SH-SY5Y (cell line): ENCODE results near the gene FBLN5.

Experiments used
- GATA2 ChIP-seq: IDR thresholded peaks from 2 replicates; pipeline ENCODE4 v1.6.1; 2011; ENCODE audit warnings: mild to moderate bottlenecking, low read depth, low read length
- GATA3 ChIP-seq: IDR thresholded peaks from 2 replicates; pipeline ENCODE4 v1.6.1; 2011; ENCODE audit warnings: low read depth, mild to moderate bottlenecking, low read length, moderate library complexity

DNA sequence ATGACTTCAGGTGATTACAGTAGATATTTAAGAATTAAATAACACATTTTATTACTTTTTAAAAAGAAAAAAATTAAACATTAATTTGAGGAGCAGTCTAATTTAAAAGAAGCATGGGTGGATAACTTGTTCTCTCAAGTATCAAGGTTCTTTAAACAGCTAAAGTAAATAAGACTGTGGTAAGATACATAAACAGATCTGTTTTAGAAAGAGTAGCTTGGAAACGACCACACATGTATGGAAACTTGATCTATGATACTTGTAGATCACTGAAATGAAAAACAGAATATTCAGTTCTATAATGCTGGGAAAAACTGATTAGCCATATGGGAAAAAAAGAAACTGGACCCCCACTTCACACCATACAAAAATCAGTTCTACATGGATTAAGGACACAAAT, 116.2 kb downstream of the FBLN5 start:
- no peak for TF ChIP-seq GATA2
- TF ChIP-seq GATA3 = no peak
